Measurements from ENCODE around the gene TRIM24.
"Not testable (repeated sequence)": the region's sequence is repeated elsewhere in the genome, so short reads cannot be mapped to it uniquely, and the experiment has no call there.

TRIM24 gene

GRCh38 chr7:138483531-138483930 lies 23.5 kb downstream of the TRIM24 start:
- intact Hi-C loops (cut with DNase I): no loop called here

GRCh38 chr7:138485508-138485907 lies 25.4 kb downstream of the TRIM24 start:
- DNase-seq; intact Hi-C loops (cut with DNase I): not testable (repeated sequence)

More at GRCh38 chr7:138483531-138483930, 23.5 kb downstream of the TRIM24 start:
- DNase-seq: no peak

GRCh38 chr7:138489139-138489538 lies 29.1 kb downstream of the TRIM24 start:
- DNase-seq; intact Hi-C loops (cut with DNase I): not testable (repeated sequence)

GRCh38 chr7:138491612-138492386 lies 31.7 kb downstream of the TRIM24 start:
- DNase-seq: no peak
- intact Hi-C loops (cut with DNase I): no loop called here

GRCh38 chr7:138492423-138492822 lies 32.4 kb downstream of the TRIM24 start:
- DNase-seq: no peak
- intact Hi-C loops (cut with DNase I): no loop called here

- intact Hi-C loops (cut with DNase I): no loop called here
Measured at GRCh38 chr7:138493535-138493934, 33.5 kb downstream of the TRIM24 start.

GRCh38 chr7:138495485-138495884 lies 35.4 kb downstream of the TRIM24 start:
- intact Hi-C loops (cut with DNase I): no loop called here

More at GRCh38 chr7:138493535-138493934, 33.5 kb downstream of the TRIM24 start:
- no peak for DNase-seq

GRCh38 chr7:138499340-138499739 lies 39.3 kb downstream of the TRIM24 start:
- intact Hi-C loops (cut with DNase I): no loop called here

More at GRCh38 chr7:138495485-138495884, 35.4 kb downstream of the TRIM24 start:
- DNase-seq: no peak

GRCh38 chr7:138500303-138500702 lies 40.2 kb downstream of the TRIM24 start:
- DNase-seq; intact Hi-C loops (cut with DNase I): not testable (repeated sequence)

More at GRCh38 chr7:138499340-138499739, 39.3 kb downstream of the TRIM24 start:
- no peak for DNase-seq

GRCh38 chr7:138500892-138501291 lies 40.8 kb downstream of the TRIM24 start:
- no peak for DNase-seq
- intact Hi-C loops (cut with DNase I): no loop called here

- no peak for DNase-seq
- intact Hi-C loops (cut with DNase I): no loop called here
Measured at GRCh38 chr7:138502023-138502767, 42.1 kb downstream of the TRIM24 start.

- no peak for DNase-seq
- intact Hi-C loops (cut with DNase I): no loop called here
Measured at GRCh38 chr7:138505361-138505873, 45.4 kb downstream of the TRIM24 start.

GRCh38 chr7:138506764-138507163 lies 46.7 kb downstream of the TRIM24 start:
- intact Hi-C loops (cut with DNase I): no loop called here
- DNase-seq: no peak

GRCh38 chr7:138510003-138510402 lies 49.9 kb downstream of the TRIM24 start:
- intact Hi-C loops (cut with DNase I): no loop called here
- DNase-seq: no peak

- DNase-seq: no peak
- intact Hi-C loops (cut with DNase I): no loop called here
Measured at GRCh38 chr7:138512092-138512858, 52.2 kb downstream of the TRIM24 start.

- intact Hi-C loops (cut with DNase I): no loop called here
- DNase-seq: no peak
Measured at GRCh38 chr7:138512885-138513284, 52.8 kb downstream of the TRIM24 start.

- no peak for DNase-seq
- intact Hi-C loops (cut with DNase I): no loop called here
Measured at GRCh38 chr7:138513344-138513871, 53.3 kb downstream of the TRIM24 start.

GRCh38 chr7:138514044-138514443 lies 54.0 kb downstream of the TRIM24 start:
- DNase-seq: no peak
- intact Hi-C loops (cut with DNase I): no loop called here

GRCh38 chr7:138515001-138515528 lies 55.0 kb downstream of the TRIM24 start:
- intact Hi-C loops (cut with DNase I): no loop called here
- DNase-seq: no peak

Measured in head of caudate nucleus (tissue), 42 donors.